DOHH2 (cell line): ENCODE results near the gene TGFBR3.

Source experiments
- H3F3A ChIP-seq: fragments of 200-600 bp; sonication (generic), shearing (Covaris generic); 2 replicates; pipeline ENCODE4 v1.6.0; 2016; ENCODE audit warnings: antibody characterized with exemption, mild to moderate bottlenecking; ENCODE audit not compliant: control insufficient read depth, insufficient read depth
- H3K27ac ChIP-seq: fragments of 200-600 bp; sonication (generic); 2 replicates; pipeline ENCODE4 v1.5.1; 2014; ENCODE audit warnings: low read depth, mild to moderate bottlenecking, low read length, moderate library complexity
- H3K27me3 ChIP-seq: fragments of 200-600 bp; sonication (generic); 2 replicates; pipeline ENCODE4 v1.6.1; 2014; ENCODE audit warnings: mild to moderate bottlenecking, low read length, mixed read lengths; ENCODE audit not compliant: control insufficient read depth
- H3K36me3 ChIP-seq: fragments of 200-600 bp; sonication (generic); 2 replicates; pipeline ENCODE4 v1.6.1; 2014; ENCODE audit warnings: mild to moderate bottlenecking, low read length, moderate library complexity, mixed read lengths; ENCODE audit not compliant: control insufficient read depth
- H3K4me1 ChIP-seq: fragments of 200-600 bp; sonication (generic); 2 replicates; pipeline ENCODE4 v1.6.1; 2014; ENCODE audit warnings: mild to moderate bottlenecking, low read length, mixed read lengths; ENCODE audit not compliant: control insufficient read depth
- H3K4me2 ChIP-seq: fragments of 200-600 bp; sonication (generic); 2 replicates; pipeline ENCODE4 v1.6.0; 2014; ENCODE audit warnings: mild to moderate bottlenecking, low read length, moderate library complexity
- H3K4me3 ChIP-seq: fragments of 200-600 bp; sonication (generic); 2 replicates; pipeline ENCODE4 v1.5.1; 2014; ENCODE audit warnings: mild to moderate bottlenecking, low read length, mixed read lengths
- H3K79me2 ChIP-seq: fragments of 200-600 bp; sonication (generic); 2 replicates; pipeline ENCODE4 v1.6.1; 2014; ENCODE audit warnings: mild to moderate bottlenecking, low read length, mixed read lengths; ENCODE audit not compliant: control insufficient read depth
- H3K9me2 ChIP-seq: fragments of 200-600 bp; sonication (generic); replicated peaks from 2 replicates; pipeline ENCODE4 v1.6.1; 2014; ENCODE audit warnings: mild to moderate bottlenecking, low read length, mixed read lengths; ENCODE audit not compliant: control insufficient read depth
- H3K9me3 ChIP-seq: fragments of 200-600 bp; sonication (generic); 2 replicates; pipeline ENCODE4 v1.6.1; 2014; ENCODE audit warnings: antibody characterized with exemption, low read length, mixed read lengths; ENCODE audit not compliant: control insufficient read depth, insufficient read depth
- H4K20me1 ChIP-seq: fragments of 200-600 bp; sonication (generic); 2 replicates; pipeline ENCODE4 v1.6.0; 2014; ENCODE audit warnings: low read depth, mild to moderate bottlenecking, antibody characterized with exemption, low read length, moderate library complexity; ENCODE audit not compliant: control insufficient read depth, insufficient read depth
- EZH2phosphoT487 ChIP-seq: fragments of 200-600 bp; sonication (generic); IDR thresholded peaks from 2 replicates; pipeline ENCODE4 v1.6.1; 2017; ENCODE audit warnings: borderline replicate concordance, mild to moderate bottlenecking, antibody characterized with exemption, low read length, moderate library complexity, mixed read lengths
- TF ChIP-seq, protein P1 (sequence below): fragments of 200-600 bp; sonication (generic); IDR thresholded peaks from one replicate; pipeline ENCODE4 v1.5.1; 2014; ENCODE audit warnings: antibody characterized with exemption, mild to moderate bottlenecking, low read depth, low read length; ENCODE audit not compliant: poor library complexity, severe bottlenecking

The TGFBR3 gene

DNA sequence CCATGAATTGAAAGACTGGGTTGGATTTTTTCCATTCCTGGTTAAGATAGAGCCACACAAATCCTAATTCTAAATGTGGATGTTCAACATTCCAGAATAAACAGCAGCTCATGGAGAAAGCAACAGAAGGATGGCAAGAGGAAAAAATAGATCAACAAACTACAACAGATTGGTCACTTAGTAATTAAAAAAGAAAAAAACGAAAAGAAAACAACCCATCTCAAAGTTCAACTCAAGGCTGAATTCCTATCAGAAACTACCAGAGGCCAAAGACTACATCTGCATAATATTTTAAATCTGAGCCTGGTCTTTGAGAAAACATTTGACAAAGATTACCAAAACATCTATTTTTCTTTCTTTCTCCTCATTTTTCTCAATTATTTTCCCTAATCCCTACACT lies 69.9 kb downstream of the TGFBR3 start:
- TF ChIP-seq EZH2phosphoT487, result no peak
- TF ChIP-seq, protein P1, sequence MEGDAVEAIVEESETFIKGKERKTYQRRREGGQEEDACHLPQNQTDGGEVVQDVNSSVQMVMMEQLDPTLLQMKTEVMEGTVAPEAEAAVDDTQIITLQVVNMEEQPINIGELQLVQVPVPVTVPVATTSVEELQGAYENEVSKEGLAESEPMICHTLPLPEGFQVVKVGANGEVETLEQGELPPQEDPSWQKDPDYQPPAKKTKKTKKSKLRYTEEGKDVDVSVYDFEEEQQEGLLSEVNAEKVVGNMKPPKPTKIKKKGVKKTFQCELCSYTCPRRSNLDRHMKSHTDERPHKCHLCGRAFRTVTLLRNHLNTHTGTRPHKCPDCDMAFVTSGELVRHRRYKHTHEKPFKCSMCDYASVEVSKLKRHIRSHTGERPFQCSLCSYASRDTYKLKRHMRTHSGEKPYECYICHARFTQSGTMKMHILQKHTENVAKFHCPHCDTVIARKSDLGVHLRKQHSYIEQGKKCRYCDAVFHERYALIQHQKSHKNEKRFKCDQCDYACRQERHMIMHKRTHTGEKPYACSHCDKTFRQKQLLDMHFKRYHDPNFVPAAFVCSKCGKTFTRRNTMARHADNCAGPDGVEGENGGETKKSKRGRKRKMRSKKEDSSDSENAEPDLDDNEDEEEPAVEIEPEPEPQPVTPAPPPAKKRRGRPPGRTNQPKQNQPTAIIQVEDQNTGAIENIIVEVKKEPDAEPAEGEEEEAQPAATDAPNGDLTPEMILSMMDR, result no peak
- Histone ChIP-seq H3K27me3 (no peaks in the 10 kb centered on the region), H3K9me2 (no peaks in the 10 kb centered on the region), H3K9me3 (no peaks in the 10 kb centered on the region), H3K79me2 (no peaks in the 10 kb centered on the region), H3K27ac (no peak overlapping the region), H3K36me3 (no peaks in the 10 kb centered on the region), H3F3A (no peaks in the 10 kb centered on the region), H3K4me1 (no peaks in the 10 kb centered on the region), H3K4me3 (no peak overlapping the region), H4K20me1 (no peaks in the 10 kb centered on the region), H3K4me2 (no peak overlapping the region)

GRCh38 chr1:91814448-91814847 lies 71.5 kb downstream of the TGFBR3 start:
- H3K27ac ChIP-seq, result no peak overlapping the region
- no peaks in the 10 kb centered on the region for H3K4me1 ChIP-seq
- TF ChIP-seq, protein P1, result no peak

GRCh38 chr1:91813813-91814212 lies 72.1 kb downstream of the TGFBR3 start:
- H3K27me3 ChIP-seq, result no peaks in the 10 kb centered on the region
- no peak for TF ChIP-seq EZH2phosphoT487
- TF ChIP-seq, protein P1, result no peak
- no peak overlapping the region for H3K27ac ChIP-seq
- no peak overlapping the region for H3K4me3 ChIP-seq
- no peaks in the 10 kb centered on the region for H3K79me2 ChIP-seq
- no peaks in the 10 kb centered on the region for H3F3A ChIP-seq
- H4K20me1 ChIP-seq, result no peaks in the 10 kb centered on the region
- H3K4me2 ChIP-seq, result no peak overlapping the region
- no peaks in the 10 kb centered on the region for H3K36me3 ChIP-seq
- no peaks in the 10 kb centered on the region for H3K9me2 ChIP-seq
- no peaks in the 10 kb centered on the region for H3K4me1 ChIP-seq
- H3K9me3 ChIP-seq, result no peaks in the 10 kb centered on the region

More at GRCh38 chr1:91814448-91814847, 71.5 kb downstream of the TGFBR3 start:
- Histone ChIP-seq H3K27me3 (no peaks in the 10 kb centered on the region), H3K9me3 (no peaks in the 10 kb centered on the region), H3K36me3 (no peaks in the 10 kb centered on the region), H3K4me3 (no peak overlapping the region), H3K4me2 (no peak overlapping the region), H3K79me2 (no peaks in the 10 kb centered on the region), H4K20me1 (no peaks in the 10 kb centered on the region), H3K9me2 (no peaks in the 10 kb centered on the region), H3F3A (no peaks in the 10 kb centered on the region)
